ENCODE data around the gene KAT6B. TPM values are rescaled to one million over a fixed set of nuclear protein-coding genes. Genes with fewer than 3 reads are reported as not detected.

Gene KAT6B
- total RNA-seq, 1 experiment from 2014 or later, result 4.9 TPM

DNA sequence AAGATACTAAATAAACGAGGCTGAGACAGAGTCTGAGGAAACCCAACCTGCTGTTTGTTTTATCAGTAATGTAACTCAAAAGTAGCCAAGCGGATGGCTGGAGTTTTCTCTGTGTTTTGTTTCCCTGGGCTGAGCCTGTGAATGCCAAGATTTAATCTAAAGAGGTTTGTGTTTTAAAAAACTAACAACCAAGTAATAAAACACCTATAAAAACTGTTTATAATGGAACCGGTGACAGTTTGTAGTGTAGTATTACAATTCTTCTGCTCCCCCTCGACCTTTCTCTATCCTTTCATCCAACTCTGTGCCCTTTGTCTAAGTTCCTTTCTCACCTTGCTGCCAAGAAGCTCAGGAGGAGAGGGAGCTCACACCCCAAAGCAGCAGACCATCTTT is 2.6 kb upstream of the KAT6B start:
- no peak for DNase-seq (ENCODE audit: low read depth)

DNA sequence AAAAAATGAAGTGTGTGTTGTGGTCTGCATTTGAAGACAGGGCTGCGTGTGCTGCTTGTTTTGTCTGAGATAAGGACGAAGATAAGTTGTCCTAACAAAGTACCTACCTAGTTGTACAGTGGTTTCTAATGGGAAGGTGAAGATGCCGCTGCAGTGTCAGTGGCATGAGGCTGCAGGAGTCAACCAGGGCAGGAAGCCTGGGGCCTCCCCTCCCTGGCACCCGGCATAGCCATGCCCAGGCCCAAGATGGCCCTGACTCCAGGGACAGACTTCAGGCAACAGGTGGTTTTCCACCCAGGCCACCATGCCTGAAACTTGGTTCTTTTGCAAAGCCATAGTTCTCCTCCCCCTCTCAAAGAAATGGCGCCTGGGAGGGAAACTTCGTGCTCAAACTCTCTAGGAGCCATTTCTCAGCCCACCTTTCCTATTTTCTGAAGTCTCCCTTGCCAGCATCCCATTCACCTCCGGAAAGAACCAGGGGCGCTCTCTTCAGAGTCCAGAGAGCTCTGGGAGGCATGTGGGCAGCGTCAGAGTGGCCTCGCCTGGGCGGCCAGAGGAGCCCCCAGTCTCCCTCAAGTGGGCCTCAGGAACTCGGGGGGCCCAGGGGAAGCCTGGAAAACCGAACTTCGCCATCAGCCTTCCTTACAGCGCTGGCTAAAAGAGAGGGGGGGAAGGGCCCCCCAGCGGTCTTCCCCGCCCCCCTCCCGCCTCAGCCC is 2.1 kb upstream of the KAT6B start:
- DNase-seq (ENCODE audit: low read depth), result no peak

DNA sequence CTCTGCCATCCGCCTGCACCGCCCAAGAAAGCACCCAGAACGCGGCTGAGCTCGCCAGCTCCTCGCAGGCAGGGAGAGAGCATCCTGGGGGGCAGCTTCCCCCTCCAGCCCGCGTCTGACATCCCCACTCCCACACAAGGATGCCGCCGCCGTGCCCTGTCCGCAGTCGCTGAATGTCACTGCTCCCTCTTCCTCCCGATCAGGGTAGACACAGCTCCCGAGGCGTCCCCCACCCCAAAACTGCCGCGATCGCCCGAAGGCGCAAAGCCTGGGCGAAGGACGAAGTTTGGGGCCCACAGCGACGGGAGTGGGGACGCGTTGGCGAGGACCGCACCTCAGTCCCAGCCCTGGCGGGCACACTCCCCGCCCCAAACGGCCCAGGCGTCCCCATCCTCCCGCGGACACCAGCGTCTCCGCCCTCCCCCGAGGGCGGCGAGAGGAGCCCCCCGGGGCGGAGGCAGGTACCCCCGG is 1.5 kb upstream of the KAT6B start:
- peak; percentile 13 for DNase-seq (ENCODE audit: low read depth)

DNA sequence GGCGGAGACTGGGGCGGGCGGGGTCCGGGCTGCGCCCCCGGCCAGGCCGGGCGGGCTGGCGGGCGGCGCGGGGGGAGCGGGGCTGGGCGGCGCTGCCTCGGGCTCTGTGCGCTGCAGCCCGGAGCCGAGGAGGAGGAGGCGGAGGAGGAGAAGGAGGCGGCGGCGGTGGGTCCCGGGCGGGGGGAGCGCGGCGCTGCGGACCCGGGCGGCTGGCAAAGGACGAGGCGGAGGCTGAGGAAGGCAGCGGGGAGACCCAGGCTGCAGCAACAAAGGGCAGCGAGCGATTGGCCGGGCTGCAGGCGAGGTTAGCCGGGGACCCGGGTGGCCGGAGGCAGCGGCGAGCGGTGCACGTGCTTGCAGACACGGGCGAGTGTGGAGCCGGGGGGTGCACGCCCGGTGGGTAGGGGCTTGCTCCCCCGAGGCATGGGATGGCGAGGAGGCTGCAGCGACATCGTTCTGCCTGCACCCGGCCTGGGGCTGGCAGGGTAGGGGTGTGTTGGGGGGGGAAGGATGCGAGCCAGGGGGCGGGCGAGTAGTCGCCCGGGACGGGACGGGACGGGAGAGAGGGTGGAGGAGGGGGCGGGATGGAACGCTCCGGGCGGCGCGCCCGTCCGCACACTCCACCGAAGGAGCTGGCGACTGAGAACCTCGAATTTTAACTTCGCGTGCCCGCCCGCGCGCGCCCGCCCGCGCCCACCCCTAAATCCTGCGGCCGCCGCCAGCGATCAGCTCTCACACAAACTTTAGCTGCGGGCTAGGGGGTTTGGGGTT is 844 bp upstream of the KAT6B start:
- no peak for DNase-seq (ENCODE audit: low read depth)

DNA sequence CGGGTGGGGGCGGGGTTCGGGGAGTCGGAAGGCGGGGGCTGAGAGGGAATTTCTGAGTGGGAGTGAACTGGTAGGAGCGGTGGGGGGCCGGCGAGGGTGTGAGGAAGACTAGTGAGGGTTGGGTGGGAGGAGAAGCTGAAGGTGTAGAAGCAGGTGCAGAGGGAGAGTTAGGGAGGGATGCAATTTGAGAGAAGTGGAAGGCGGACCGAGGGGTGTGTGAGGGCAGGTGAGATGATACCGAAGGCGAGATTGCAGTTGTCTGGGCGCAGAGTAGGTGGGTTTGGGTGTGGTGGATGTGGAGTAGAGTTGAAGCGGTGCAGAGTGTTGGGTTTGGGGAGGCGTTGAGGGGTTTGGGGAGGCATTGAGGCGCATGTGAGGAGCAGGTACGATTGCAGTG is 643 bp downstream of the KAT6B start:
- DNase-seq (ENCODE audit: low read depth), result no peak

DNA sequence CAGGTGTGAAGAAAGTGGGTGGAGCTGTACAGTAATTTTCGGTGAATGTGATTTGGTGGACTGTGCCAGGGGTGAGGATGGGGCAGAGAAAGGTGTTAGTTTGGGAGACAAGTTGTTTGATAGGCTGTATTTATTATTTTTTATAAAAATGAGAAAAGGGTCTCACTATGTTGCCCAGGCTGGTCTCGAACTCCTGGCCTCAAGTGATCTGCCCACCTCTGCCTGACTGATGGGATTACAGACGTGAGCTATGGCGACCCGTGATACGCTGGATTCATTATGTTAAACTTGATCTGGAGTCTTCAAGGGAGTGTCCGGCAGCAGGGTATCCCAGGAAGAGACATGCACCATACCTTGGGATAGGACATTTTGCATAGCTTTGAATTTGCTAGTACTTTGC is 1.3 kb downstream of the KAT6B start:
- no peak for DNase-seq (ENCODE audit: low read depth)

DNA sequence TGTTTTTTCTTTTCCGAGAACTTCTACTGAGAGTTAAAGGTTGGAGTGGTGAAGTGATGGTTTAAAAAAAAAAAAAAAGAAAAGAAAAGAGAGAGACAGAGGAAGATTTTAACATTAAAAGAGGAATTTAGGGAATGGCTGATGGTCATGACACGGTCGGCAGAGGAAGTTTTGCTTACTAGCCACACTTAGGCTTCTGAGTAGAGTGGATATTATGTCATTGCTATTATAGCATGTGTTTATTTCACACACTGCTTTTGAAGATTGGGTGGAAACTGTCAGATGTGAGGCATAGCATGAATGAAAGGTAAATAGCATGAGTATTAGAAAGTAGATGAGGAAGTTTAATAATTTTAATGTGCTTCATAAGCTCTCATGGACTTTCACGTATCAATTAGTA is 2.5 kb downstream of the KAT6B start:
- no peak for DNase-seq (ENCODE audit: low read depth)

DNA sequence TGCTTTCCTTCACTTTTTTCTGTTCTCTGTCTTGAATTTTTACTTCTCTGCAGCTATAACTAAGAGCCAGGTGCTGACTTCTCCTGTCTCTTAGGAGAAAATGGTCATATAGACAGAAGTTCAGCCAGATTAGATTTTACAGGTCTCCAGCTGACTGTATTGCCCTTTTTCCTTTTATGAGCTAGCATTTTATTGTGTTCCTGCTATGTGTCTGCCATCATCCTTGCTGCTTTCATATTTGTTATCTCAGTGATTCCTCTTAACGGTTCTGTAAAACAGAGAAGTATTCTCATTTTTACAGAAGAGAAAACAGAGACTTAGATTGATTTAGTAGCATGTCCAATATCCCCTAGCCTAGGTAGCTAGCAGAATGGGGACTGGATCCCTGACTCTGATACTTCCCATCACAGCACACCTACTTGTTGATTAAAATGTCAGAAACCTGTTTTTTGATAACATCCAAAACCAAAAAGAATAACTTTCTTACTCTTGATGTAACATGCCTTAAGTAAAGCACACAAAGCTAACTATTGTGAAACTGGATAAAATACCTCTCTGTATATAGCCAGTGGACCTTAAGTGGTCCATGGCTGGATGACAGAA is 5.2 kb downstream of the KAT6B start:
- DNase-seq (ENCODE audit: low read depth), result no peak

DNA sequence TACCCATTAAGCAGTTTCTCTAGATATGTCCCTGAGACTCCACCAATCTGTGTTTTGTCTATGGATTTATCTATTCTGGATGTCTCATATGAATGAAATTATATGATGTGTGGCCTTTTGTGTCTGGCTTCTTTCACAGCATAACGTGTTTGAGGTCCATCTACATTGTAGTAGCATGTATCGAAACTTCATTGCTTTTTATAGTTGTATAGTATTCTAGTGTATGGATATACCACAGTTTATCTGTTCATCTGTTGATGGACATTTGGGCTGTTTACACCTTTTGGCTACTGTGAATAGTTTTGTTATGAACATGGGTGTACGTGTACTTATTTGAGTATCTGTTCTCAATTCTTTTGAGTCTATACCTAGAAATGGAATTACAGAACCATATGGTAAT is 9.6 kb downstream of the KAT6B start:
- DNase-seq (ENCODE audit: low read depth), result no peak

DNA sequence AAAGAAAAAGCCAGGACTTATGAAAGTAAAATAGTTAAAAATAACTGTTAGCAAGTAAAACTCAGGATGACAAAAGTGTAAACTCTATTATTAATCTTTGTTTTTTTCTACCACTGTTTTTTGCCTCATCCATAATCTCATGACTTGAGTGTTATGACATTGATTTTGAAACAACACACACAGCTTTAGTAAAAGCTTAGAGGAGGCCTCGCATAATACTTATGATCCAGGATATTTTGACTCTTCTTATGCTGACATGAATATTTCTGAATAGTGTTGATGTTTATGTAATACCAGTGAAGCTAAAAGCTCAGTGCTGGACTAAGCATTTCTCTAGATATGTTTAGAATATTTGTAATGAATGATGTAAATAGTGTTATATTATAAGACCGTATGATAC is 10.5 kb downstream of the KAT6B start:
- DNase-seq (ENCODE audit: low read depth), result no peak

DNA sequence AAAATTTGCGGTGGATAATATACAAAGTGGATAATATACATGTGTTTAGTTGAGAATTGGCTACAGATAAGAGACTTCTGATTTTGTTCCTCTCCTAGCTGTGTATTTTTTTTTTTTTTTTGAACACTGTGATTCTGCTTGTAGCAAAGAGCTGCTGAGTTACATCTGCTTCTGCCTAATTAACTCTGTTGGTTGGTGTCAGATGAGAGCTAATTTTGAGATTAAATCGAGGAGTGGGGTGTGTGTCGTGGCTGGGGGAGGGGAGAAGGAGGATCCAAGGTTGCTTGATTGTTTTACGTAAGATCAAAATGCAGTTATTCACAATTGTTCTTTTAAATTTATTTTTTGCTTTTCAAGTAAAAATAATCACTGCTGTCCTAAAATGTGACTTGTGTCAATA is 11.3 kb downstream of the KAT6B start:
- no peak for DNase-seq (ENCODE audit: low read depth)

DNA sequence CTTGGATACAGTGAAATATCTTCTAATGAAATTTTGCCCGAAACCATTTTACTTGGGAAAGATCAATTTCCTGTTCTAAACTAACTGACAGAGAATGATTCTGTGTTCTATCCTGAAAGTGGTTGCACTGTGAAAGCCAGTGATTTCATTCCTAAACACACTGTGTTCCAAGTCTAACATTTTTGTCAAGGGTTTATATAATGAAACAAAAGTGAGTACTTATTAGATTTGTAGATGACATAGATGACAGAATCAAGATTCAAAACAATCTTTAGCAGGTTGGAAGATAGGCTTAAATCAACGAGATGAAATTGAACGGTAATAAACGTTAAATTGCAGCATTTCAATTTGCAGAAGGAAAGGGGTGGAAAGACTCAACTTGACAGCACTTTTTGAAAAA is 13.3 kb downstream of the KAT6B start:
- DNase-seq (ENCODE audit: low read depth), result no peak

DNA sequence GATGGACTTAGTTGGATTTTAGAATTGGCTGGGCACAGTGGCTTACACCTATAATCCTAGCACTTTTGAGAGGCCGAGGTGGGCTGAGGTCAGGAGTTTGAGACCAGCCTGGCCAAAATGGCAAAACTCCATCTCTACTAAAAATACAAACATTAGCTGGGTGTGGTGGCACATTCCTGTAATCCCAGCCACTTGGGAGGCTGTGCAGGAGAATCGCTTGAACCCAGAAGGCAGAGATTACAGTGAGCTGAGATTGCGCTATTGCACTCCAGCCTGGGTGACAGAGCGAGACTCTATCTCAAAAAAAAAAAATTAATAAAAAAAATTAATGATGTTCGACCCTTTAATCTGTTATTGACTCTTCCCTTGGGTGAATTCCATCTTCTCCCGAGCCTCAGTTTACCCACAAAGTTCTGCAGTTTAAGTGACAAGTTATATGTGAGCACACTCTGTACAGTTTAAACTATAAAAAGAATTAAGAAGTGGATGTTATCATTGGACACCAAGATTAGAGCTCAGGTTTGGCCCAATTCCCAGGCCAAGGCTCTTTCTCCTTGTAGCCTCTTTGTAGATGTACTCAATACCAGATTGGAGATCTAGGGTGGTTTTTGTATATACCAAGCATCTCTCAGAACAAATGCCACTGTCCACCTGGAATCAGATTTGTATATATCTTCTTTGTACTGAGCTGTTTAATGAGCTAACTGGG is 15.0 kb downstream of the KAT6B start:
- DNase-seq (ENCODE audit: low read depth), result no peak

DNA sequence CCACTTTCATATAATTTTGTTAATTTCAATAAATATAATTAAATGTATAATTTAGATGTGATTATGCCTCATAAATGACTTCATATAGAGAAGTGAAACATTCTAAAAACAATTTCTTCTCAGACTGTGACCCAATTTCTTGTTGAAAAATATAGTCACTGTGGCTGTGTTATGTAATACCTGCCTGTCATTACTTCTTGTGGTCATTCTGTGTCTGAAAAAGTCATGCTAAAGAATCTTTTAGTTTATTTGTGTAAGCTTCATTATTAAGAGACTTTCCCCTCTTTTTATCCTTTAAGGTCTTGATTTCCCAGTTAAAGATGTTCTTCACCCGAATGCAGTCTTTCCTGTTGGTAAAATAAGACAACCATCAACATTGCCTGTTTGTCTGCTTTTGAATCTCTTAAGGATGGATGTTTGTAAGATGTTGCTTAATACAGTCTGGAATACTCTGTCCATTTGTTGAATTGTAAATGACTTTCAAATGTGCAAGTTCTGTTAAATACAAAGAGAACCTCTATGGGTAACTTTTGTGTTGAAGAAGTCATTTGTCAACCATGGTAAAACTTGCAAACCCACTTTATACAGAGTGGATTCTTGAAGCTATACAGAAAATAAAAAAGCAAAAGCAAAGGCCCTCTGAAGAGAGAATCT is 16.0 kb downstream of the KAT6B start:
- no peak for DNase-seq (ENCODE audit: low read depth)

DNA sequence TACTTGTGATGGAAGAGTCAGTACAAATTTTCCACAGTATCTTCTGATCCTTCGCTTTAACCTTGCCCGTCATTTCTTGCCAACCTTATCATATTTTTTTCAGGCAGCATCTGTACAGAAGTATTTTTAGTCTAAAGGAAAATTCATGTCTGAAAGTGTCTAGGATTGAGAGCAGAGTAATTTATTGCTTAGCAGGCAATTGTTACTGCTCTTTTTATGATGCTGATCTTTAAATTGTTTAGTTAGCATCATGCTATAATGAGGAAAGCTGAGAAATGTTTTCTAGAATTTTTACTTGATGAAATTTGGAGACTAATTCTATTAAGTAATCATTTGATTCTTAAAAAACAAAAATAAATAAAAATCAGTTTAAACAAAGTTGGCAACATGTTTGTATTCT is 20.6 kb downstream of the KAT6B start:
- no peak for DNase-seq (ENCODE audit: low read depth)

DNA sequence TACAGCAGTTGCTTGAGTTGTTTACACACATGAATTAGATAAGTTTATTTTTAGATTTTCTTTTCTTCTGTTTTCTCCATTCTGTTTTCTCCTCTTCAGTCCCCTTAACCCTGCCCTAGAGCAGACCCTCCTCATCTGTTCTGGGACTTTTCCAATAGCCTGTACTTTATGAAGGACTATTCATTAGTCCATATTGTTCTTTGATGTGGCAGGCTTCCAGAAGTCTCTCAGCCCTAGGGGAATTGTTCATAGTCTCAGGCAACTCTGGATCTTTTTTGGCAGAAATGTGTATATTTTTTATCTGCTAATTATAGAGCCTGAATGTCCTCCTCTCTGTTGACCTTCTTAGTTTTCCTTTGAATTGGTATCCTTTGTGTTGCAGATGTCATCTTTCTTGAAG is 25.4 kb downstream of the KAT6B start:
- no peak for DNase-seq (ENCODE audit: low read depth)

DNA sequence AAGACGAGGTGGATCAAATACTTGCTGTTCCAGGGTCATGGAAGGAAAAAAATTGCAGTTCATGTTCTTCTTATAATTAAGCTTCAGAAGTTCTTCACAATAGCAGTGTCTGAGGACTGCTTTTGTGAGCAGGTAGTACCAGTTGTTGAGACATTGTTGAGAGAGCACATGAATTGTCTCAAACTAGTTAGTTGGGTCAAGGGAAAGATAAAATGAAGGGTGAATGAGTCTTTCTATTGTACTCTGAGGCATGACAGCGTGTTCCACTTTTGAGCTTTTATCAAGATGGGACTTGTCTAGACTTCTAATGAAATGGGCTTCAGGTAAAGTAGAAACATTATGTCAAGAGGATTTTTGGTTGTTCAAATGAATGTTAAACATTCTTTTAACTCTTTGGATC is 26.0 kb downstream of the KAT6B start:
- DNase-seq (ENCODE audit: low read depth), result no peak

DNA sequence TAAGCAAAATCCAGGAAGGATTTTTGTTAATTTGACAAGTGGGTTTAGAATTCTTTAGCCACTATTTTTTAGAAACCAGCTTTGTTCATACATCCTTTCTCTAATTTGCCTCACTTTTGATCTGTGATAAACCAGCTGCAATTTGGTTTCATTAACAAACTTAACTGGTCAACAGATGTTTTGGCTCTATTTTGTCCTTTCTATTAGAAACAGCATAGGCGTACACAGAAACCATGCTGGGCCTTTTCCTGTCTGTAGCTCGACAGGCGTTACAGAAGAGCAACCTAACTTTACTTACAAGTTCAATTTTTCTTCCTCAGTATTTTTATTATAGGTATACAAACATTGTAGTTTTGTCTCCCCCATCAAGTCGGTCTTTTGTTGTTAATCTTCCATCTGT is 28.2 kb downstream of the KAT6B start:
- no peak for DNase-seq (ENCODE audit: low read depth)

DNA sequence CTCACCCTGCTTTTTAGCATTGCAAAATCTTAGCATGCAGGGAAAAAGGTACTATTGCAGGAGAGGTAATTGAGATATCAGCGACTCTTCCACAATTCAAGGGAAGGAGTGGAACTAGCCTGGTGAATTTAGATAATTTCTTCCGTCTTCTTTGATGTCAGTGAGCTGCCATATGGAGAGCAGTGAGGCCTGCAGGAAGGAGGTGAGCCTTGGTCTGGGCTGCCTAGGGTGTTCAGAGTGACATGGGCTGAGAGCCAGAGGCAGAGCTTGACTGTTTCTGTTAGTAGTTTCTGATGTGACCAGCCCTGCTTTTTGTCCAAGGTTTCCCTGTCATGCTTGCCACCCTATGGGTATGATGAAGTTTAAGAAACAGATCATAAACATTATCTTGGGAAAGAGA is 28.6 kb downstream of the KAT6B start:
- no peak for DNase-seq (ENCODE audit: low read depth)

DNA sequence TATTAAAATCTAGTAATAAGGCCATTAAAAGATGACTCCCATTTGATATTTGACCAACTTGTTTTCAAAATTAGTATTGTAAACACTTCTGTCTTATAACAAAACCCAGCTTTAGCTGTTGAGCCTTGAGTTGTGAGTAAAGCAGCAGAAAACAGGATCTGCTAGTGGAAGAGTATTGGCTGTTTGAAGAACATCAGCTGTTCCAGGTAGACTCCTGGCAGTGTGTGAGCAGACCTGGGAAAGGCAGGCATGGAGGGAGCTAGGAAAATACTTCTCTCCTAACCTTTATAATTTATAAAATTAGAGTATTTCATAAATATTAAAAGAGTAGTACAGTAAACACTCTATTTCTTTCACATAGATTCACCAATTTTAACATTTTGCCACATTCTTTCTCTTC is 29.0 kb downstream of the KAT6B start:
- no peak for DNase-seq (ENCODE audit: low read depth)

DNA sequence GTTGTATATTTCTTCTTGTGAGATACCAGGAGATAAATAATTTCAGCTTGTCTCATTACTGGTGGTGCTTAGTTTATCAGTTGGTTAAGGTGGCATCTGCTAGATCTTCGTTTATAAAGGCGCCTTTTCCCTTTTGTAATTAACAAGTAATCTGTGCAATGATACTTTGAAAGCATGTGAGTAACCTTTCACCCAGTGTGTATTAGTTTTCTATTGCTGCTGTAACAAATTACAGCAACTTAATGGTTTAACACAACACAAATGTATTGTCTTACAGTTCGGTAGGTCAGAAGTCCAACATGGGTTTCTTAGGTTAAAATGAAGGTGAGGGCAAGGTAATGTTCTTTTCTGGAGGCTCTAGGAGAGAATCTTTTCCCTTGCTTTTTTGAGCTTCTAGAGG is 30.5 kb downstream of the KAT6B start:
- no peak for DNase-seq (ENCODE audit: low read depth)

DNA sequence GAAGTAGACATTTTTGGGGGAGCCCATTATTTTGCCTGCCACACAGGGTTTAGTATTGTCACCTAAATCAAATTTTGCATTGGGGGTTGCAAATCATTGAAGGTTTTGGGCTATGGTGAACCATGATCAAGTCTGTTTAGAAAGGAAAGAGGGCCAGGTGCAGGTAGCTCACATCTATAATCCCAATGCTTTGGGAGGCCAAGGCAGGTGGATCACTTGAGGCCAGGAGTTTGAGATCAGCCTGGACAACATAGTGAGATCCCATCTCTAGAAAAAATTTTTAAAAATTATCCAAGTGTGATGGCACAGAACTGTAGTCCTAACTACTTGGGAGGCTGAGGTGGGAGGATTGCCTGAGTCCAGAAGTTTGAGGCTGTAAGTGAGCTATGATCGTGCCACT is 31.2 kb downstream of the KAT6B start:
- no peak for DNase-seq (ENCODE audit: low read depth)
